ENCODE measurements around the gene LMCD1.

The LMCD1 gene

GRCh38 chr3:8506571-8507061 is 5.0 kb downstream of the LMCD1 start:
- DNase-seq: no peak

- no peak for DNase-seq
Observed at GRCh38 chr3:8507496-8507895, 5.9 kb downstream of the LMCD1 start.

GRCh38 chr3:8509961-8510360 is 8.3 kb downstream of the LMCD1 start:
- DNase-seq: no peak

- no peak for DNase-seq
Observed at GRCh38 chr3:8512234-8512633, 10.6 kb downstream of the LMCD1 start.

GRCh38 chr3:8516047-8516661 is 14.5 kb downstream of the LMCD1 start:
- no peak for DNase-seq

GRCh38 chr3:8516783-8517182 is 15.2 kb downstream of the LMCD1 start:
- DNase-seq: no peak

GRCh38 chr3:8517487-8517886 is 15.9 kb downstream of the LMCD1 start:
- DNase-seq: no peak

GRCh38 chr3:8518138-8518537 is 16.5 kb downstream of the LMCD1 start:
- no peak for DNase-seq

GRCh38 chr3:8519156-8519555 is 17.5 kb downstream of the LMCD1 start:
- no peak for DNase-seq

- DNase-seq: no peak
Observed at GRCh38 chr3:8519774-8520448, 18.3 kb downstream of the LMCD1 start.

GRCh38 chr3:8520816-8521403 is 19.3 kb downstream of the LMCD1 start:
- no peak for DNase-seq

GRCh38 chr3:8523041-8523440 is 21.4 kb downstream of the LMCD1 start:
- no peak for DNase-seq

GRCh38 chr3:8524249-8524648 is 22.6 kb downstream of the LMCD1 start:
- no peak for DNase-seq

- DNase-seq: no peak
Observed at GRCh38 chr3:8524656-8525399, 23.2 kb downstream of the LMCD1 start.

- no peak for DNase-seq
Observed at GRCh38 chr3:8525893-8526292, 24.3 kb downstream of the LMCD1 start.

- no peak for DNase-seq
Observed at GRCh38 chr3:8529181-8529637, 27.6 kb downstream of the LMCD1 start.

- no peak for DNase-seq
Observed at GRCh38 chr3:8529738-8530525, 28.3 kb downstream of the LMCD1 start.

- no peak for DNase-seq
Observed at GRCh38 chr3:8530581-8530980, 29.0 kb downstream of the LMCD1 start.

- DNase-seq: no peak
Observed at GRCh38 chr3:8532251-8532871, 30.7 kb downstream of the LMCD1 start.

- DNase-seq: no peak
Observed at GRCh38 chr3:8536096-8537056, 34.8 kb downstream of the LMCD1 start.

- DNase-seq: no peak
Observed at GRCh38 chr3:8537440-8537839, 35.8 kb downstream of the LMCD1 start.

All from cortex of kidney (tissue), 1 donor.